Forelimb muscle (tissue), 1 donor: ENCODE data around the gene DSCAML1. TPM values are rescaled to one million over a fixed set of nuclear protein-coding genes. Genes with fewer than 3 reads are reported as not detected.

ENCODE experiments used
- DNase-seq: peaks from one replicate; pipeline ENCODE4 v3.0.0-alpha.2; 2013; ENCODE audit warnings: low read depth
- polyA plus RNA-seq: library from polyadenylated mRNA; unstranded; fragments of 120-200 nt; gene quantifications from one replicate; pipeline ENCODE4 v1.2.1, GENCODE V29; 2013; ENCODE audit not compliant: insufficient read length

DSCAML1 gene
- polyA plus RNA-seq, 1 donor, result 0.63 TPM

- DNase-seq, result no peak
Observed at GRCh38 chr11:117551761-117552343, 245.2 kb downstream of the DSCAML1 start.

DNA sequence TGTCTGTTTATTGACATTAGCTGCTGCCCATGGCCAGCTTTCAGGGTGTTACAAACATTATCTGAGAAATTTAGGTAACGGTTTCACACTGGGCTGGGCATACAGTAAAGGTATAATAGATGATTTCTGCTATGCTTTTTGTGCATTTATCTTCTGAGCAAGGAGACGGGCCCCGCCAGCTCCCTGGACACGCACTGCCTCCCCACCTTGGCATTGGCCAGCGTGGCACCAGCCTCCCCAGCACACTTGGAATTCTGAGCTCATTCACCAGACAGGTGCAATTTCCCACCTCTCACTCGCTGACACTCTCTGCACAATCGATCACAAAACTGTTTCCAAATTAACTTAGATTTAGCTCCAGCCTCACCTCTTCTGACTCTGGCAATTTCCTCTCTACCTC is 246.6 kb downstream of the DSCAML1 start:
- DNase-seq, result no peak

DNA sequence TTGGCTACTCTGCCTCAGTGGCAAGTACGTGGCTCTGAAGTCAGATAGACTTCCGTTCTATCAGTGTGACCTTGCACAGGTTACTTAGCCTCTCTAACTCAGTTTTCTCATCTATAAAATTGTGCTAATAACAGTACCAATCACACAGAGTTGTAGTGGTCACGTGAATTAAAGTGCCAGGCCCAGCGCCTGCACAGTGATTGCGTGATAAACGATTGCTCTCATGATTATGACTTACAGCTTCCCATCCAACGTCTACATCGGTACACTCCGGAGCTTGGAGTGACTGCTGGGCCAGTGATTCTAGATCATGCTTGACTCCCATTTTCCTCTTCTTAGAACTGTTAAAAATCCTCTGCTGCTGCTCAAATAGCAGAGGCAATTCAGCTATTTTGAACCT is 247.6 kb downstream of the DSCAML1 start:
- DNase-seq, result no peak

DNA sequence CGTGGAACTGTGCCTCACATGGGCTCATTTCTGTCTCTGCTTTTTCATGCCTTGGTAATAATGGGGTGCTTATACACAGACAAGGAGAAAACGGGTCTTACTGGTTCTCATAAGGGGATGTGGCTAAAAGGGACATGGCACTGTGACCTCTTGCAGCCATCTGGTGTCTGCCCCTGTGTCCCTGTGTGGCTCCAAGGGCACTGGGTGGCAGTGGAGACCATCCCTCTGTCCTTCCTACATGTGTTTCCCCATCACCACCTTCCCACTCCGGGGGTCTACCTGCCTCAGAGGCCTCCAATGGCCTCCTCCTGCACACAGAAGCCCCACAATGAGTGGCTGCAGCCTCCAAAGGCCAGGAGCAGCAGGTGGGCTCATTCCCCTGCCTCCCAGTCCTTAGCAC is 248.1 kb downstream of the DSCAML1 start:
- DNase-seq, result no peak

DNA sequence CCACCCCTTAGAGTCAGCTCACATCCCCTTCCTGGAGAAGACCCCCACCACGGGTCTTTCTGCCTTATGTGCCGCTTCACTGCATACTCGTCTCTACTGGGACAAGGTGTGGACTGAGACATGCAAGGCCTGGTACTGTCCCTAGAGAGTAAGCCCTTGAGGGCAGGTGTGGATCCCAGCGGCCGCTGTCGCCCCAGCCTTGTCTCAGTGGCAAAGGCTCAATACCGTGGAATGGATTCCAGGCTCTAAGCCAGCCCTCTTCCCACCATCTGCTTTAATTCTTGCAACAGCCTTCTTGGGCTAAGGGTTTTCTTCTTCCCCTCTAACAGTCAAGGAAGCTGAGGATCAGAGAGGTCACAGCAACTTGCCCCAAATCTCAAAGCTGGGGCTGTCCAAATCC is 249.1 kb downstream of the DSCAML1 start:
- DNase-seq, result no peak

DNA sequence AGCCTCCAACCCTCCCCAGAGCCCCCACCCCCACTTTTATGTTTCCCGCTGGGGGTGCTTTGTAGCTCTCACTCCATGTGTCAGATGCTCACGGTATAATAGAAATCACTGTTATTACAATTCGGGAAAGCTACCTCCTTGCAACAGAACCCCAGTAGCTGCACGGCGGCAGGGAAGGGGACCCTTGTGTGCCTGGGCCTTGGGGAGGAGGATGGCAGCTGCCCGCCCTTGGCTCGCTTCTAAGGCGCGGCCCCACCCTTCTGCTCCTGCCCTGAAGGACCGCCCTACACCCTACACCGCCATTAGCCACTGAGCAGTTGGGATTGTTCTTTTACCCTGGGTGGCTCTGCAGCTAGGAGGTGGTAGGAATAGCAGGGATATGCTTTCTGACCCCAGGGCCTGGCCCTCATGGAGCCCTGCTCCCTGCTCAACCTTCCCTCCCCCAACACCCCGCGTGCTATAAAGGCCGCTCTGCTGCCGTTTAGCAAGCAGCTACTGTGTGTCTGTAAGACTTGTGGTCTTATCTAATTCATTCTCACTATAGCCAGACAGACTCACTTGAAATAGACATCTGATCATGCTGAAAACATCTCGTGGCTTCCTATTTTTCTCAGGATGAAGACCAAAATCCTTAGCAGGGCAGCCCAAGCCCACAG is 249.7 kb downstream of the DSCAML1 start:
- DNase-seq, result no peak

DNA sequence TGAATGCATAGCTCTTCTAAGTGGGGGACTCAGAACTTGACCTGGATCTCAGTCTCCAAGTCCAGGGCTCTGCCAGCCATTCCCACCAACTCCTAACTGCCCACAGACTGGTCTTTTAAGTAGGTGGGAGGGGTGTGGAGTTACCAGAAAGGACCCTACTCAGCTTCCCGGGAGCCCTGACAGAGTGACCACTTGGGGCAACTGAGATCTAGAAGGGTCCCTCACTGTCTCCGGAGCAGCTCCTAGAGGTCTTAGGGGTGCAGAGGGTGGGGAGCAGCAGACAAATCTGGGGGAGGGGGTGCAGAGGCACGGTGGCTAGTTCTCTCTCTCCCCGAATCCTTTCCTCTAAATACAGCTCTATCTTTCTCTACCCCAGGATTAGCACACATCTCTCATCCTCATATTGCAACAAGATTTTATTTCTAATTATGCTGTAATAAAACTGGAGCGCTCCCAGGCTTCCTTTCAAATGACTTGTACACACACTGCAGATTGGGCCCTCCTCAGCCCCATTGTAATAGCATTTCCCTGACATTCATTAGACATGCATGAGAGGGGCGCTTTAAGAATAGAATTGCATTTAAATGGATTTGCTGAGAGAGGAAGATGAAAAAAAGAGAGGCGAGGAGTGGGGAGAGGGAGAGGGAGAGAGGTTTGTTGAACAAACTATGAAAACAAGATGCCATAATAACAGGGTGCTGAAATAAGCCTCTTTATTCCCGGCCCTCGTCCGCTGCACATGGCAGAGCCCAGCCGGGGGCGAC is 250.4 kb downstream of the DSCAML1 start:
- no peak for DNase-seq

GRCh38 chr11:117545706-117546105 is 251.3 kb downstream of the DSCAML1 start:
- DNase-seq, result no peak

DNA sequence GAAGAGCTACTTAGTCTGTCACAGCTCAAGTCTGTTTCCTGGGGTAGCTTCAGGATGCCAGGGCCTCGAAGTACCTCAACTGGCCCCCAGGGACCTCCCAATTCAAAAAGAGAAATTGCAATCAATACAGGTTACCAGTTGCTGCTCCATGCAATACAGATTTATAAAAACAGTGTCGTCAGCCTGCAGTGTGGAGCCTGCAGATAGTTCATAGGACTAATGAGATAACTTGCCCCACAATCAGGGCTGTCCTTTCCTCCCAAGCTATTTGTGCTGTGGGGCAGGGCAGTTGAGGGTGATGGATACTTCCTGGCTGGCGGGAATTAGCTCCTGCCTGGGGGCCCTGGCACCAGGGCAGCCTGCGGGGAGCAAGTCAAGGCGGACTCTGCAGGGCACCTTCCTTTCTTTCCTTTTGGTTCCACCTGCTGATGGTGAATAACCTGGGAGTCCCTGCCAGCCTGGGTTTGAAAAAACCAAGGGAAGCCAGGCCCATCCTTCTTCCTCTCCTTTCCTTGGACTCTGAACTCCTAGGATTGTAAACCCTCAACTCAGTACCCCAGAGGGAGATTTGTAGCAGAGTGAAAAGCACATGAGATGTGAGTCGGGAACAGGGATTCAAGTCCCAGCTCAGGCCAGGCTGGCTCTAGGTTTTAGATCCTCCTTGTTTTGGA is 252.8 kb downstream of the DSCAML1 start:
- DNase-seq, result no peak

DNA sequence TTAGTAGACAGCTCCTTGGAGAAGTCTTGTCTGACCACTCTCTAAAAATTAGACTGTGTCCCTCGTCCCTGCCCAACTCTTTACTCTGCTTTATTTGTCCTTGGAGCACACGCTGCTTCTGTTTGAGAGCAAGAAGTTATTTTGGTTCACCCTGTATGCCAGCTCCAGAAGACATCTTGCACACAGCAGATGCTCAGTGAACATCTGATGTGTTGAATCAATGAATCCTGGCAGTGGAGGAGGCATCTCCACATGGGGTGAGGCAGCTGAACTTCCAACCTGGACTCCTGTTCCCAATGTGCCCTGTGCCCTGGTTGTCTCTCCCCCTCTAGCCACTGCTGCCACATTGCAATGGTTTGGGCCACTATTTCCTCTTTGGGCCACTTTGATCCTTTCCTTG is 255.8 kb downstream of the DSCAML1 start:
- no peak for DNase-seq

- DNase-seq, result no peak
Observed at GRCh38 chr11:117538263-117539135, 258.5 kb downstream of the DSCAML1 start.

DNA sequence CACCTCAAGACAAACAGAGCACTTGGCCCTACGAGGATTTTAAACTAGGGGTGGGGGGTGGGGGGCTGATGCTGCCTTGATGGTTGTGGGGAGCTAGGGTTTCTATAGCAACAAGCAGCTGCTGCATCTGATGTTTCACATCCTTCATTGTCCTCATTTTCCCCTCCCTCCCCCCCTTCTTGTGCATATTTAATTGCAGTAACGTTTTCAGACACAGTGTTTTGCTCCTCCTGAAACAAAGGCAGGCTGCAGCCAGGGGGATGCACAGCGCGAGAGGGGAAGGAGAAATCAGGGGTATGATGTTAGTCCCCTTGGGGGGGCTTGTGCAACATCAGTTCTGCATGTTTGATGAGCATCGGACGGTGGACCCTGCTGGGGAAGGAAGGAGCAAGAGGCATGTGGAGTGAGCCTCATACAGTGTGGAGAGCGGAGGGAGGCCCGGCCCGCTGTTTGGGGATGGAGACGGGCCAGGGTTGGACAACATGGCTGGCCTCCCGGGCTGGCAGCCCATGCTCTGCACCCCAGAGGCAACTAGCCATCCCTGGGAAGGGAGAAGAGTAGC is 261.1 kb downstream of the DSCAML1 start:
- no peak for DNase-seq

GRCh38 chr11:117535201-117535849 is 261.7 kb downstream of the DSCAML1 start:
- no peak for DNase-seq

- DNase-seq, result no peak
Observed at GRCh38 chr11:117532568-117532967, 264.4 kb downstream of the DSCAML1 start.

DNA sequence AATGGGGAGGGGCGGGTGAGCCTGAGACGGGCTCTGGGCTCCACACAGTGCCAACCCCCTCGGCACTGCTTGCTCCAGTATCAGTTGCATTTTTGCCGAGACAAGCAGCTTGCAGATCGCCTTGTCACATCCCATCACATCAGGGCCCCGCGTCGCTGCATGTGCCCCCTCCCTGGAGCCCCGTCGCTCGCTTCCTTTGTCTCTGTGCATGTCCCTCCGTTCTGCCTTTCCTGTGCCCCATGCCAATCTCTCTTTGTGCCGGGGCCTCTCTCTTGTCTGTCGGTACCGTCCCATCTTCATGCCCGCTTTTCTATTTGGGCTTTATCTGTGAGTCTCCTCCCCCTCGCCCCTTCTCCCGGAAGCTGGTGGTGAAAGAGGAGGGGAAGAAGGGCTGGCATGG is 267.2 kb downstream of the DSCAML1 start:
- DNase-seq, result no peak

GRCh38 chr11:117528097-117528721 is 268.8 kb downstream of the DSCAML1 start:
- no peak for DNase-seq

GRCh38 chr11:117527271-117527670 is 269.7 kb downstream of the DSCAML1 start:
- no peak for DNase-seq

- DNase-seq, result no peak
Observed at GRCh38 chr11:117525866-117526542, 271.0 kb downstream of the DSCAML1 start.

DNA sequence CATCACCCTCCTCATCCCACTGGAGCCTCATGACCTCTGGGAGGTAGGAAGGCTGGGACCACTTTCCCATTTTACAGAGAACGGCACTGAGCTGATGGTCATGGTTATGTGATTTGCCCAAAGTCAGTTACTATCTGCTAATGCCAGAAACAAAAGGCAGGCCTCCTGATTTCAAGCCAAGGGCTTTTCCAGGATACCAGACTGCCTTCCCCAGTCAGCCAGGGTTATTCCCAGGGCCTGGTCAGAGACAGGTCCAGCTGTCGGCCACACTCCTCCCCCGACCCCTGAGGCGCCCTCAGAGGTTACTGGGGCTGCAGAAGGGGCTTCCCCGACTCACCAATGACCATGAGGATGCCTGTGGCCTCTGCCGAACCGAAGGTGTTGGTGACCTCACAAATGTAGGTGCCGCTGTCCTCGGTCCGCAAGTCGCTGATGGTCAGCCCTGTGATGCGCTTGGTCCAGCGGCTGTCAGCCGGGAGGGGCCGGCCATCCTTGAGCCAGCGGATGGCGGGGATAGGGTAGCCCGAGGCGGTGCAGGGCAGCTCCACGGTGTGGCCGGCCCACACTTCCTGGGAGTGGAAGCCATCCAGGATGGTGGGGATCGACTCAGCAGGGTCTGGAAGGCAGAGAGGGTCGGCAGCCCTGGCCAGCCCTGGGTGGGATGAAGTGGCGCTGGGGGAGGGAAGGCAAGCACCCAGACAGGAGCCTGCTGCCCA is 272.4 kb downstream of the DSCAML1 start:
- no peak for DNase-seq
